Endothelial cell of umbilical vein (primary cell): ENCODE results near the gene GABARAPL1.

Source experiments
- EZH2 ChIP-seq: IDR thresholded peaks from 2 replicates; pipeline ENCODE4 v1.6.1; 2012; ENCODE audit warnings: borderline replicate concordance, low read depth, mild to moderate bottlenecking, moderate library complexity, low read length, inconsistent platforms; ENCODE audit not compliant: severe bottlenecking
- FOS ChIP-seq: IDR thresholded peaks from 2 replicates; pipeline ENCODE4 v1.6.1; 2011; ENCODE audit warnings: mild to moderate bottlenecking, low read length, moderate library complexity, borderline replicate concordance; ENCODE audit not compliant: insufficient read depth
- GATA2 ChIP-seq: IDR thresholded peaks from 2 replicates; pipeline ENCODE4 v1.7.0; 2011; ENCODE audit warnings: low read depth, mild to moderate bottlenecking, moderate library complexity, mixed read lengths, low read length; ENCODE audit not compliant: insufficient read length, insufficient read depth
- JUN ChIP-seq: IDR thresholded peaks from 2 replicates; pipeline ENCODE4 v1.6.1; 2011; ENCODE audit warnings: borderline replicate concordance, low read depth; ENCODE audit not compliant: insufficient read length, insufficient read depth
- MAX ChIP-seq: IDR thresholded peaks from 2 replicates; pipeline ENCODE4 v1.6.1; 2011; ENCODE audit not compliant: insufficient read depth, insufficient read length
- MYC ChIP-seq: IDR thresholded peaks from one replicate; pipeline ENCODE4 v1.6.1; 2011; ENCODE audit warnings: mild to moderate bottlenecking, low read depth, low read length
- POLR2A ChIP-seq: IDR thresholded peaks from 2 replicates; pipeline ENCODE4 v1.6.1; 2012; ENCODE audit warnings: low read depth, mild to moderate bottlenecking, control low read depth, low read length
- POLR2AphosphoS5 ChIP-seq: IDR thresholded peaks from 2 replicates; pipeline ENCODE4 v1.6.1; 2012; ENCODE audit warnings: low read depth, mild to moderate bottlenecking, control low read depth, low read length, moderate library complexity; ENCODE audit not compliant: insufficient read depth
- TF ChIP-seq, protein P1 (sequence below), 2 donors: IDR thresholded peaks; 1 replicate in 1 of 2; 2 replicates in 1 of 2; pipeline ENCODE4 v1.5.1; 2011; ENCODE audit warnings: low read length in 2 of 2, mild to moderate bottlenecking in 2 of 2, moderate library complexity in 2 of 2, control low read depth in 1 of 2, inconsistent platforms in 1 of 2, low read depth in 1 of 2; ENCODE audit not compliant: insufficient read depth in 1 of 2; ENCODE audit errors: extremely low read depth in 1 of 2

- TF ChIP-seq POLR2AphosphoS5 (no peak), EZH2 (no peak), POLR2A (no peak), MAX (no peak), GATA2 (no peak), JUN (no peak), FOS (no peak), MYC (no peak)
- TF ChIP-seq, protein P1, sequence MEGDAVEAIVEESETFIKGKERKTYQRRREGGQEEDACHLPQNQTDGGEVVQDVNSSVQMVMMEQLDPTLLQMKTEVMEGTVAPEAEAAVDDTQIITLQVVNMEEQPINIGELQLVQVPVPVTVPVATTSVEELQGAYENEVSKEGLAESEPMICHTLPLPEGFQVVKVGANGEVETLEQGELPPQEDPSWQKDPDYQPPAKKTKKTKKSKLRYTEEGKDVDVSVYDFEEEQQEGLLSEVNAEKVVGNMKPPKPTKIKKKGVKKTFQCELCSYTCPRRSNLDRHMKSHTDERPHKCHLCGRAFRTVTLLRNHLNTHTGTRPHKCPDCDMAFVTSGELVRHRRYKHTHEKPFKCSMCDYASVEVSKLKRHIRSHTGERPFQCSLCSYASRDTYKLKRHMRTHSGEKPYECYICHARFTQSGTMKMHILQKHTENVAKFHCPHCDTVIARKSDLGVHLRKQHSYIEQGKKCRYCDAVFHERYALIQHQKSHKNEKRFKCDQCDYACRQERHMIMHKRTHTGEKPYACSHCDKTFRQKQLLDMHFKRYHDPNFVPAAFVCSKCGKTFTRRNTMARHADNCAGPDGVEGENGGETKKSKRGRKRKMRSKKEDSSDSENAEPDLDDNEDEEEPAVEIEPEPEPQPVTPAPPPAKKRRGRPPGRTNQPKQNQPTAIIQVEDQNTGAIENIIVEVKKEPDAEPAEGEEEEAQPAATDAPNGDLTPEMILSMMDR (IDR thresholded peaks at IDR 0.05; ENCODE audit: extremely low read depth in 1 of 2, insufficient read depth in 1 of 2, low read depth in 1 of 2, low read length in 2 of 2): no peak
Measured at GRCh38 chr12:10210225-10210624, 2.5 kb upstream of the GABARAPL1 start.
